ENCODE results near the gene DYRK1A.
A peak's percentile ranks its signal among the peaks of the same experiment; 100 is the strongest.

The DYRK1A gene

GRCh38 chr21:37366482-37367316 is at the start of gene DYRK1A (continued):
- TF ChIP-seq ZNF529 (tag by site-specific recombination; IDR thresholded peaks at IDR 0.05; ENCODE audit: insufficient replicate concordance) (no peak), ZBTB8A (tag by site-specific recombination; IDR thresholded peaks at IDR 0.05) (peak; percentile 57), ZNF23 (tag by site-specific recombination; IDR thresholded peaks at IDR 0.05; ENCODE audit: borderline replicate concordance) (no peak), ZNF580 (tag by site-specific recombination; IDR thresholded peaks at IDR 0.05) (no peak), KLF8 (tag by site-specific recombination; IDR thresholded peaks at IDR 0.05) (peak; percentile 61), TRIM28 (IDR thresholded peaks at IDR 0.05; ENCODE audit: borderline replicate concordance, low read length) (no peak), ZBTB49 (tag by site-specific recombination; IDR thresholded peaks at IDR 0.05; ENCODE audit: low read depth) (no peak), ZNF585B (tag by site-specific recombination; IDR thresholded peaks at IDR 0.05) (0 out of 2 replicates have a peak, but pooled peaks have one; percentile 19), ZNF280D (tag by site-specific recombination; IDR thresholded peaks at IDR 0.05) (no peak), ZNF362 (tag by site-specific recombination; IDR thresholded peaks at IDR 0.05) (peak; percentile 99), KLF16 (tag by site-specific recombination; IDR thresholded peaks at IDR 0.05) (peak; percentile 68; the same call in 1 of the 2 replicates), MEIS1 (CRISPR knock-in tag; IDR thresholded peaks at IDR 0.05; ENCODE audit: borderline replicate concordance) (no peak), ZNF555 (tag by site-specific recombination; conservative IDR thresholded peaks at IDR 0.05) (no peak), SP7 (tag by site-specific recombination; IDR thresholded peaks at IDR 0.05) (peak; percentile 78), PRDM10 (tag by site-specific recombination; IDR thresholded peaks at IDR 0.05) (peak; percentile 27; the same call in 1 of the 2 replicates), KLF1 (tag by site-specific recombination; IDR thresholded peaks at IDR 0.05) (0 out of 2 replicates have a peak, but pooled peaks have one; percentile 6), ZNF416 (tag by site-specific recombination; IDR thresholded peaks at IDR 0.05) (no peak), ZNF335 (tag by site-specific recombination; conservative IDR thresholded peaks at IDR 0.05) (peak; percentile 80), SCRT2 (tag by site-specific recombination; IDR thresholded peaks at IDR 0.05) (no peak), ZNF398 (tag by site-specific recombination; IDR thresholded peaks at IDR 0.05) (peak; percentile 100), ZNF610 (tag by site-specific recombination; IDR thresholded peaks at IDR 0.05; ENCODE audit: borderline replicate concordance) (peak; percentile 51; the same call in 1 of the 2 replicates), BCL11A (tag by site-specific recombination; IDR thresholded peaks at IDR 0.05; ENCODE audit: low read depth) (no peak), FEZF1 (tag by site-specific recombination; IDR thresholded peaks at IDR 0.05) (no peak), ZNF223 (tag by site-specific recombination; IDR thresholded peaks at IDR 0.05) (no peak), ZNF521 (tag by site-specific recombination; IDR thresholded peaks at IDR 0.05) (no peak)

Measured in HEK293 (cell line).